WTC11 (cell line): Measurements from ENCODE around the gene UMAD1. TPM values are rescaled to one million over a fixed set of nuclear protein-coding genes. Genes with fewer than 3 reads are reported as not detected.

Experiments
- ATAC-seq: fragments of 200-7000 bp; cut with Tn5 transposase; 2 replicates; pipeline ENCODE4 v1.10.0; 2021; ENCODE audit warnings: mild to moderate bottlenecking, moderate library complexity
- CTCF ChIA-PET: fragments of 300-600 bp; sonication (Branson Sonifier 250); formaldehyde crosslinking; loops from one replicate; lab custom pipeline; 2021; ENCODE audit warnings: antibody characterized with exemption; lab: Charles Lee
- POLR2A ChIA-PET: fragments of 350-600 bp; sonication (Branson Sonifier 250); formaldehyde crosslinking; loops from one replicate; lab custom pipeline; 2021; ENCODE audit warnings: antibody characterized with exemption; lab: Charles Lee
- DNase-seq: peaks from one replicate; pipeline ENCODE4 v3.0.0; 2021; ENCODE audit warnings: low spot score
- H3K27ac Mint-ChIP-seq: 2 replicates; pipeline ENCODE4 v1.8.0; 2021; ENCODE audit warnings: mixed read lengths
- H3K27me3 Mint-ChIP-seq: 2 replicates; pipeline ENCODE4 v1.8.0; 2021; ENCODE audit warnings: low read depth, mild to moderate bottlenecking, moderate library complexity, mixed read lengths
- H3K36me3 Mint-ChIP-seq: 2 replicates; pipeline ENCODE4 v1.8.0; 2021; ENCODE audit warnings: mixed read lengths
- H3K4me1 Mint-ChIP-seq: 2 replicates; pipeline ENCODE4 v1.8.0; 2022; ENCODE audit warnings: mixed read lengths
- H3K4me3 Mint-ChIP-seq: 2 replicates; pipeline ENCODE4 v1.8.0; 2021; ENCODE audit warnings: mild to moderate bottlenecking, moderate library complexity, mixed read lengths
- H3K9me3 Mint-ChIP-seq: 2 replicates; pipeline ENCODE4 v1.8.0; 2021; ENCODE audit warnings: mixed read lengths
- FOXK1 ChIP-seq: sonication (generic); formaldehyde crosslinking; IDR thresholded peaks from 2 replicates; pipeline ENCODE4 v1.8.0; 2022; ENCODE audit warnings: mild to moderate bottlenecking, moderate library complexity, missing genetic modification reagents
- FOXP4 ChIP-seq: sonication (generic); formaldehyde crosslinking; IDR thresholded peaks from 2 replicates; pipeline ENCODE4 v1.8.0; 2022; ENCODE audit warnings: mild to moderate bottlenecking, missing genetic modification reagents
- OVOL2 ChIP-seq: fragments of 250-450 bp; sonication (Bioruptor Pico); IDR thresholded peaks from 2 replicates; pipeline ENCODE4 v1.9.0; 2021; ENCODE audit warnings: mild to moderate bottlenecking, borderline replicate concordance
- PRDM15 ChIP-seq: sonication (generic); formaldehyde crosslinking; IDR thresholded peaks from 2 replicates; pipeline ENCODE4 v1.8.0; 2022; ENCODE audit warnings: missing genetic modification reagents
- SMAD3 ChIP-seq: sonication (generic); formaldehyde crosslinking; IDR thresholded peaks from 2 replicates; pipeline ENCODE4 v1.8.0; 2022; ENCODE audit warnings: missing genetic modification reagents, mild to moderate bottlenecking, borderline replicate concordance
- SP1 ChIP-seq: sonication (generic); formaldehyde crosslinking; conservative IDR thresholded peaks from 2 replicates; pipeline ENCODE4 v1.8.1; 2022; ENCODE audit warnings: missing genetic modification reagents
- USF2 ChIP-seq: sonication (generic); formaldehyde crosslinking; IDR thresholded peaks from 2 replicates; pipeline ENCODE4 v1.8.1; 2023; ENCODE audit warnings: mild to moderate bottlenecking, missing genetic modification reagents, moderate library complexity
- ZBTB21 ChIP-seq: sonication (generic); formaldehyde crosslinking; IDR thresholded peaks from 2 replicates; pipeline ENCODE4 v1.8.1; 2023; ENCODE audit warnings: mild to moderate bottlenecking, missing genetic modification reagents, borderline replicate concordance
- ZMAT4 ChIP-seq: fragments of 250-450 bp; sonication (Bioruptor Pico); IDR thresholded peaks from 2 replicates; pipeline ENCODE4 v1.9.0; 2021; ENCODE audit warnings: mild to moderate bottlenecking
- ZNF671 ChIP-seq: fragments of 250-450 bp; sonication (Bioruptor Pico); IDR thresholded peaks from 2 replicates; pipeline ENCODE4 v1.8.0; 2021; ENCODE audit warnings: mild to moderate bottlenecking
- total RNA-seq: library from RNA; stranded (reverse); gene quantifications from 3 replicates; pipeline ENCODE4 v1.2.3, GENCODE V29; 2021
- TF ChIP-seq, protein P1 (sequence below): fragments of 250-450 bp; sonication (Bioruptor Pico); IDR thresholded peaks from 2 replicates; pipeline ENCODE4 v1.9.0; 2021; ENCODE audit warnings: mild to moderate bottlenecking, borderline replicate concordance
- TF ChIP-seq, protein P2 (sequence below): sonication (generic); formaldehyde crosslinking; IDR thresholded peaks from 2 replicates; pipeline ENCODE4 v1.8.0; 2023; ENCODE audit warnings: mild to moderate bottlenecking, missing genetic modification reagents
- TF ChIP-seq, protein P3 (sequence below): sonication (generic); formaldehyde crosslinking; IDR thresholded peaks from 2 replicates; pipeline ENCODE4 v1.8.0; 2023; ENCODE audit warnings: missing genetic modification reagents
- TF ChIP-seq, protein P4 (sequence below): sonication (generic); formaldehyde crosslinking; IDR thresholded peaks from 2 replicates; pipeline ENCODE4 v1.8.1; 2022; ENCODE audit warnings: low read depth, mild to moderate bottlenecking, moderate library complexity, missing genetic modification reagents, borderline replicate concordance

UMAD1 gene
- total RNA-seq, 1 experiment from 2014 or later = 13.0 TPM

GRCh38 chr7:7720750-7721621, 80.4 kb downstream of the UMAD1 start:
- Mint-ChIP-seq H3K27ac (no peak overlapping the region), H3K27me3 (no peaks in the 10 kb centered on the region), H3K4me1 (no peaks in the 10 kb centered on the region), H3K4me3 (no peak overlapping the region), H3K9me3 (peaks cover 10% of the 10 kb centered on the region), H3K36me3 (peaks cover 4% of the 10 kb centered on the region; the same call in 1 of the 2 replicates)
- ATAC-seq = no peak
- no peak for DNase-seq
- ChIA-PET POLR2A (no interaction called here), CTCF (no interaction called here)
- TF ChIP-seq SP1 = no peak
- TF ChIP-seq ZMAT4 = no peak
- no peak for TF ChIP-seq ZBTB21 (CRISPR knock-in tag)
- TF ChIP-seq USF2 (CRISPR knock-in tag) = no peak
- TF ChIP-seq, protein P1, sequence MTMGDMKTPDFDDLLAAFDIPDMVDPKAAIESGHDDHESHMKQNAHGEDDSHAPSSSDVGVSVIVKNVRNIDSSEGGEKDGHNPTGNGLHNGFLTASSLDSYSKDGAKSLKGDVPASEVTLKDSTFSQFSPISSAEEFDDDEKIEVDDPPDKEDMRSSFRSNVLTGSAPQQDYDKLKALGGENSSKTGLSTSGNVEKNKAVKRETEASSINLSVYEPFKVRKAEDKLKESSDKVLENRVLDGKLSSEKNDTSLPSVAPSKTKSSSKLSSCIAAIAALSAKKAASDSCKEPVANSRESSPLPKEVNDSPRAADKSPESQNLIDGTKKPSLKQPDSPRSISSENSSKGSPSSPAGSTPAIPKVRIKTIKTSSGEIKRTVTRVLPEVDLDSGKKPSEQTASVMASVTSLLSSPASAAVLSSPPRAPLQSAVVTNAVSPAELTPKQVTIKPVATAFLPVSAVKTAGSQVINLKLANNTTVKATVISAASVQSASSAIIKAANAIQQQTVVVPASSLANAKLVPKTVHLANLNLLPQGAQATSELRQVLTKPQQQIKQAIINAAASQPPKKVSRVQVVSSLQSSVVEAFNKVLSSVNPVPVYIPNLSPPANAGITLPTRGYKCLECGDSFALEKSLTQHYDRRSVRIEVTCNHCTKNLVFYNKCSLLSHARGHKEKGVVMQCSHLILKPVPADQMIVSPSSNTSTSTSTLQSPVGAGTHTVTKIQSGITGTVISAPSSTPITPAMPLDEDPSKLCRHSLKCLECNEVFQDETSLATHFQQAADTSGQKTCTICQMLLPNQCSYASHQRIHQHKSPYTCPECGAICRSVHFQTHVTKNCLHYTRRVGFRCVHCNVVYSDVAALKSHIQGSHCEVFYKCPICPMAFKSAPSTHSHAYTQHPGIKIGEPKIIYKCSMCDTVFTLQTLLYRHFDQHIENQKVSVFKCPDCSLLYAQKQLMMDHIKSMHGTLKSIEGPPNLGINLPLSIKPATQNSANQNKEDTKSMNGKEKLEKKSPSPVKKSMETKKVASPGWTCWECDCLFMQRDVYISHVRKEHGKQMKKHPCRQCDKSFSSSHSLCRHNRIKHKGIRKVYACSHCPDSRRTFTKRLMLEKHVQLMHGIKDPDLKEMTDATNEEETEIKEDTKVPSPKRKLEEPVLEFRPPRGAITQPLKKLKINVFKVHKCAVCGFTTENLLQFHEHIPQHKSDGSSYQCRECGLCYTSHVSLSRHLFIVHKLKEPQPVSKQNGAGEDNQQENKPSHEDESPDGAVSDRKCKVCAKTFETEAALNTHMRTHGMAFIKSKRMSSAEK = no peak
- TF ChIP-seq, protein P2, sequence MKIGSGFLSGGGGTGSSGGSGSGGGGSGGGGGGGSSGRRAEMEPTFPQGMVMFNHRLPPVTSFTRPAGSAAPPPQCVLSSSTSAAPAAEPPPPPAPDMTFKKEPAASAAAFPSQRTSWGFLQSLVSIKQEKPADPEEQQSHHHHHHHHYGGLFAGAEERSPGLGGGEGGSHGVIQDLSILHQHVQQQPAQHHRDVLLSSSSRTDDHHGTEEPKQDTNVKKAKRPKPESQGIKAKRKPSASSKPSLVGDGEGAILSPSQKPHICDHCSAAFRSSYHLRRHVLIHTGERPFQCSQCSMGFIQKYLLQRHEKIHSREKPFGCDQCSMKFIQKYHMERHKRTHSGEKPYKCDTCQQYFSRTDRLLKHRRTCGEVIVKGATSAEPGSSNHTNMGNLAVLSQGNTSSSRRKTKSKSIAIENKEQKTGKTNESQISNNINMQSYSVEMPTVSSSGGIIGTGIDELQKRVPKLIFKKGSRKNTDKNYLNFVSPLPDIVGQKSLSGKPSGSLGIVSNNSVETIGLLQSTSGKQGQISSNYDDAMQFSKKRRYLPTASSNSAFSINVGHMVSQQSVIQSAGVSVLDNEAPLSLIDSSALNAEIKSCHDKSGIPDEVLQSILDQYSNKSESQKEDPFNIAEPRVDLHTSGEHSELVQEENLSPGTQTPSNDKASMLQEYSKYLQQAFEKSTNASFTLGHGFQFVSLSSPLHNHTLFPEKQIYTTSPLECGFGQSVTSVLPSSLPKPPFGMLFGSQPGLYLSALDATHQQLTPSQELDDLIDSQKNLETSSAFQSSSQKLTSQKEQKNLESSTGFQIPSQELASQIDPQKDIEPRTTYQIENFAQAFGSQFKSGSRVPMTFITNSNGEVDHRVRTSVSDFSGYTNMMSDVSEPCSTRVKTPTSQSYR (CRISPR knock-in tag) = no peak
- TF ChIP-seq, protein P3, sequence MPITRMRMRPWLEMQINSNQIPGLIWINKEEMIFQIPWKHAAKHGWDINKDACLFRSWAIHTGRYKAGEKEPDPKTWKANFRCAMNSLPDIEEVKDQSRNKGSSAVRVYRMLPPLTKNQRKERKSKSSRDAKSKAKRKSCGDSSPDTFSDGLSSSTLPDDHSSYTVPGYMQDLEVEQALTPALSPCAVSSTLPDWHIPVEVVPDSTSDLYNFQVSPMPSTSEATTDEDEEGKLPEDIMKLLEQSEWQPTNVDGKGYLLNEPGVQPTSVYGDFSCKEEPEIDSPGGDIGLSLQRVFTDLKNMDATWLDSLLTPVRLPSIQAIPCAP = no peak
- no peak for TF ChIP-seq OVOL2 (CRISPR knock-in tag)
- no peak for TF ChIP-seq FOXK1 (CRISPR knock-in tag)
- TF ChIP-seq ZNF671 = no peak
- no peak for TF ChIP-seq FOXP4 (CRISPR knock-in tag)
- TF ChIP-seq SMAD3 (CRISPR knock-in tag) = no peak
- no peak for TF ChIP-seq PRDM15 (CRISPR knock-in tag)
- TF ChIP-seq, protein P4, sequence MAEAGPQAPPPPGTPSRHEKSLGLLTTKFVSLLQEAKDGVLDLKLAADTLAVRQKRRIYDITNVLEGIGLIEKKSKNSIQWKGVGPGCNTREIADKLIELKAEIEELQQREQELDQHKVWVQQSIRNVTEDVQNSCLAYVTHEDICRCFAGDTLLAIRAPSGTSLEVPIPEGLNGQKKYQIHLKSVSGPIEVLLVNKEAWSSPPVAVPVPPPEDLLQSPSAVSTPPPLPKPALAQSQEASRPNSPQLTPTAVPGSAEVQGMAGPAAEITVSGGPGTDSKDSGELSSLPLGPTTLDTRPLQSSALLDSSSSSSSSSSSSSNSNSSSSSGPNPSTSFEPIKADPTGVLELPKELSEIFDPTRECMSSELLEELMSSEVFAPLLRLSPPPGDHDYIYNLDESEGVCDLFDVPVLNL = no peak
